HG03520 (cell line): ENCODE measurements around the gene GPR146.
"Not testable (repeated sequence)": the region's sequence is repeated elsewhere in the genome, so short reads cannot be mapped to it uniquely, and the experiment has no call there.

Source experiments
- ATAC-seq: cut with Tn5 transposase; IDR thresholded peaks from one replicate; pipeline ENCODE4 v1.9.1; 2021; ENCODE audit warnings: mild to moderate bottlenecking, moderate library complexity; ENCODE audit not compliant: unreplicated experiment

Gene GPR146

GRCh38 chr7:1074018-1074417, 29.7 kb downstream of the GPR146 start:
- ATAC-seq = not testable (repeated sequence)

GRCh38 chr7:1074593-1075431, 30.5 kb downstream of the GPR146 start:
- ATAC-seq = no peak

GRCh38 chr7:1076184-1077072, 32.1 kb downstream of the GPR146 start:
- no peak for ATAC-seq

DNA sequence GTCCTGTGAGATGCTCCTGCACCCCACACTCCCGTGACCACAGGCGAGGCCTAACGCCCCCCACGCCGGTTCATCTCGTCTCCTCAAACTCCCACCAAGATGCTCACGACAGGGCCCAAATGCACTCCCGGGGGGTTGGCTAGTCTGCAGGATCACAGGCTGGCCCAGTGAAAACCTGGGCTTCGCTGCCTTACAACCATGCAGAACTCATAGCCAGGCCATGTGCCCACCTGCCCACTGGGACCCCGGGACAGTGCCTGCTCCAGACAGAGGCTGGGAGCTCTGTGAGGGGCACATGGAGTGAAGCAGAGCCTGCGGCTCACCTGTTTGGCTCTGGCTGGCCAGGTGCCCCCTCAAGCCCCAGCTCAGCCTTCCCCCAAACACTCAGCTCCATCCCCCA, 34.2 kb downstream of the GPR146 start:
- no peak for ATAC-seq

DNA sequence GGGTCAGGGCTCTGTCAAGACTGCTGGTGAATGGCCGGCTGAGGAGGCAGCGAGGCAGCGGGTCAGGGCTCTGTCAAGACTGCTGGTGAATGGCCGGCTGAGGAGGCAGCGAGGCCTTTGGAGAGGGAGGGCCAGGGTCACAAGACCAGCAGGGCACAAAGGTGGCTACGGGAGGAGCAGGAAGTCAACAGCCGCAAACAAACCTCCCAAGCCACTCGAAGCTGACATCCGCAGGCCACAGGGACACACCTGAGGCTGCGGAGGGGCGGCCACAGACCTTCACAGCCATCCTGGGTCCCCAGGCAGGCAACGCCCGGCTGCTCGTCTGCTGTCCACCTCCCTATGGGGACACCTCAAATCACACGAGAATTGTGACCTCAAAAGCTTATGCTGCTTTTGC, 34.6 kb downstream of the GPR146 start:
- ATAC-seq = no peak

- no peak for ATAC-seq
Observed at GRCh38 chr7:1079546-1079945, 35.2 kb downstream of the GPR146 start.

GRCh38 chr7:1080252-1080920, 36.0 kb downstream of the GPR146 start:
- ATAC-seq = no peak

DNA sequence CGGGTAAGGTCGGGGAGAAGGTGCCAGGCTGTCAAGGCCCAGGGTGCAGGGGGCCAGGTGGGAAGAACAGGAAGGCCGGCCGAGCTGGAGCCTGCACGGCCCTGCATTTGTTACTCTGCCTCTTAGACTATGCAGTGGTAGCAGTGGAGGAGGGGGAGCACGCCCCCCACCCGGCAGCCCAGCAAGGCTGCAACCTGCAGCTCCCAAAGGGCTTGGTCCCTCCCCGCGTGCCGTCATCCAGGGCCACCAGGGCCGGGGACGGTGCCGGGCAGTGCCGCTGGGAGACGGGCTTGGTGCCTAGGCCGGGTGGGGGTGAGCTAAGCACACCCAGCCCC, 36.5 kb downstream of the GPR146 start:
- no peak for ATAC-seq

- ATAC-seq = no peak
Observed at GRCh38 chr7:1081336-1081735, 37.0 kb downstream of the GPR146 start.

GRCh38 chr7:1081931-1082401, 37.6 kb downstream of the GPR146 start:
- no peak for ATAC-seq

DNA sequence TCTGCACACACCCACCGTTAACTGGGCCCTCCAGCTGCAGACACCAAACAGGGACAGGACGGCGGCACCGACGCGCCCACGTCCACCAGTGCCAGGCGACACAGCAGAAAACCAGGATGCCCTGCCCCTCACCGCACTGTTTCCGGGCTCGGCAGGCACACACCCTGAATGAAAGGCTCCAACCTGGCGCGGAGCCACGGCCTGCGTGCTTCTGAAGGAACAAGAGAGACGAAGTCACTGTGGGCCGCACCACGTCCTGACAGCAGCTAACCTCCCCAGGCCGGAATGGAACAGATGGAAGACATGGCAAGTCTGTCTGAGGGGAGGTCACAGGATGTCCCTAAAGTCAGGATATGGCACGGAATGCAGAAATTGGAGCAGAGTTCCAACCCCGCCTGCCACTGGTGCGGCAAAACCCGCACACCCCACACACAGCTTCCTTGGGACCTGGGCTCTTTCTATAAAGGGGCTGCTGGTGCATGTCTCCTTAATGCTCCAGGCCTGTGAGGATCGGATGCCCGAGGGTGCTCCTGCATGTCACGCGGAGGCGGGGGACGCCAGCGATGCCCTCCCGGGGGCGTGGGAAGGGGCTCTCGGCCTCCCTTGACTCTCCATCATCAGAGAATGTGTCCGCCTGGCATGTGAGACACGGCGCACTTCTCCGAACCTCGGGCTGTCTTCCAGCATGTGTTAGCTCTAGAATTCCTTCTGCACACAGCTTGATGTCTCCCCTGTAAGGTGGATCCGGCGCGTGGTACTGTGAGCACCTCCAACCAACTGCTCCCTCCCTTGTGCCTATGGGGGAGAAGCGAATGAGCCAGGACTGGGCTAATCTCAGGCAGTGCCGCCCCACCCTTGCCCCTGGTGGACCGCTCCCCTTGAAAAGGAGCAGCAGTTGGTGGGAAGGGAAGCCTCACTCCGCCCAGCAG, 39.6 kb downstream of the GPR146 start:
- ATAC-seq = no peak

GRCh38 chr7:1085266-1085665, 40.9 kb downstream of the GPR146 start:
- no peak for ATAC-seq

GRCh38 chr7:1085910-1086421, 41.6 kb downstream of the GPR146 start:
- ATAC-seq = no peak

DNA sequence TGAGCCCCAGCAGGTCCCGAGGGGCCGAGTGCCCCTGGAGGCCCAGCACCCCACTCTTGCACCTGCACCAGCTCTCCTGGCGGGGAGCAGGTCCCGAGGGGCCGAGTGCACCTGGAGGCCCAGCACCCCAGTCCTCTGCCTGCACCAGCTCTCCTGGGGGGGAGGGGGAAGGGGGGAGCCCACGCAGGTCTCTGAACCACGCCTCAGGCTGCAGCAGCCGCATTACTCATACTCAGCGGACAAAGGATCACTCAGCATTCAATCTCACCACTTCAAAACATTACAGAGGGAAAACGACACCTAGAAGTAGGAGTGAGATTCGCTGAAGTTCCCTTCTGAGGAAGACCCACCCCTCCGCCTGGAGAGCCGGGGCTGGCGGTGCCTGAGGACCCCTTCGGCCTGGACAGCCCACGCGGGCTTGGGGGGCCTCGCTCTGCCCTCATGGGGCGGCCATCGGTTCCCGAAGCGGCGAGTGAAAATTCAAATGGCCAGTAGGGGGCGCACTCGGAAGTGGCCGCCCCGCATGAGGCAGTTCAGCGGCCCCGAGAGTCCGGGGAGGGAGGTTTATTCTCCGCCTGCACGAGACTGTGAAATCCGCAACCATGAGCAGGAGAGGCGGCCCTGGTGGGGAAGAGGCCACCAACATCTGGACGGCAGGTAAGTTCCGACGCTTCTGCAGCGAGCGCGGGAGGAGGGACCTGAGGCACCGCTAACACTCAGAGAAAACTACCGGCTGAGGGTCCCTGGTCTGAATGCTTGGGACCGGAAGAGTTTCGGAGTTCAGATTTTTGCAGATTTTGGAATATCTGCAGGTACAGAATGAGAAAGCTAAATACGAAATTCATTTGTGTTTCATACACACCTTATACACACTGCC, 42.5 kb downstream of the GPR146 start:
- ATAC-seq = peak; percentile 62

DNA sequence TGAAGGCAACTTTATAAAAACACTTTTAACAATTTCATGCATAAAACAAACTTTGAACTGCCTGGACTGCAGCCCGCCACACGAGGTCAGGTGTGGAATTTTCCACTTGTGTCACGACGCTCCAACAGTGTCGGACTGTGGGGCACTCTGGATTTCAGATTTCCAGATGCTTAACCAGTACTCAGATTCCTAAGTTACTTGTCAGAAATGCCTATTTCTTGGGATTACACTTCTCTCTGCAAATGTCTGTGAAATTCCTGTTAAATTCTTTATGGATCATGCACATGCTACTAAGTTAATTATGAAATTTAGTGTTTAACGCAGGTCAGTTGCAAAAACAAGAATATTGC, 43.1 kb downstream of the GPR146 start:
- ATAC-seq = no peak

- no peak for ATAC-seq
Observed at GRCh38 chr7:1087952-1088920, 43.9 kb downstream of the GPR146 start, which contains the start of gene GPER1. GPER1 (plus strand) TSS chr7:1088113; CDS start chr7:1091729, 3,616 bp downstream.

GRCh38 chr7:1090236-1090635, 45.9 kb downstream of the GPR146 start:
- no peak for ATAC-seq
